Cerebellar cortex (tissue), 1 donor: ENCODE results near the gene ARL3.
A peak's percentile ranks its signal among the peaks of the same experiment; 100 is the strongest.
"Not testable (repeated sequence)": the region's sequence is repeated elsewhere in the genome, so short reads cannot be mapped to it uniquely, and the experiment has no call there.

ENCODE experiments used
- DNase-seq: peaks from one replicate; pipeline ENCODE4 v3.0.0-alpha.2; 2015; ENCODE audit warnings: low spot score

ARL3 gene

GRCh38 chr10:102735065-102735562, 20.9 kb upstream of the ARL3 start:
- no peak for DNase-seq

- DNase-seq, result no peak
These were observed 18.5 kb upstream of the ARL3 start for GRCh38 chr10:102732661-102733060.

- DNase-seq, result no peak
These were observed 17.1 kb upstream of the ARL3 start for GRCh38 chr10:102731222-102731800.

- DNase-seq, result peak; percentile 82
These were observed 15.1 kb upstream of the ARL3 start for GRCh38 chr10:102729029-102730026.

- no peak for DNase-seq
These were observed 13.0 kb upstream of the ARL3 start for GRCh38 chr10:102727037-102727818.

GRCh38 chr10:102726274-102726673, 12.1 kb upstream of the ARL3 start:
- no peak for DNase-seq

- no peak for DNase-seq
These were observed 9.8 kb upstream of the ARL3 start for GRCh38 chr10:102723989-102724388.

GRCh38 chr10:102721954-102722353, 7.8 kb upstream of the ARL3 start:
- DNase-seq, result no peak

GRCh38 chr10:102720775-102721301, 6.6 kb upstream of the ARL3 start:
- no peak for DNase-seq

- DNase-seq, result no peak
These were observed 6.1 kb upstream of the ARL3 start for GRCh38 chr10:102720337-102720736.

- peak; percentile 71 for DNase-seq
These were observed 4.0 kb upstream of the ARL3 start for GRCh38 chr10:102718220-102718619.

GRCh38 chr10:102716900-102717565, 2.8 kb upstream of the ARL3 start:
- DNase-seq, result not testable (repeated sequence)

- no peak for DNase-seq
These were observed 1.7 kb upstream of the ARL3 start for GRCh38 chr10:102715880-102716279.

GRCh38 chr10:102714621-102715455, 641 bp upstream of the ARL3 start, which contains the start of gene SFXN2:
TSS of gene SFXN2 (plus strand) at chr10:102714636. CDS start at chr10:102726637, 12,001 bp downstream.
- DNase-seq, result peak; percentile 52

- no peak for DNase-seq
These were observed 721 bp downstream of the ARL3 start for GRCh38 chr10:102713539-102713813.

GRCh38 chr10:102712843-102713538, 1.2 kb downstream of the ARL3 start:
- no peak for DNase-seq

GRCh38 chr10:102712089-102712488, 2.1 kb downstream of the ARL3 start:
- DNase-seq, result no peak

- DNase-seq, result no peak
These were observed 3.6 kb downstream of the ARL3 start for GRCh38 chr10:102710609-102711008.

- no peak for DNase-seq
These were observed 8.7 kb downstream of the ARL3 start for GRCh38 chr10:102705531-102705930.

- no peak for DNase-seq
These were observed 9.3 kb downstream of the ARL3 start for GRCh38 chr10:102704915-102705314.
